Activated CD8-positive, alpha-beta memory T cell treated with anti-CD3 and anti-CD28 coated beads for 1 hour (primary cell): ENCODE data around the gene AKT3.

Experiments
- DNase-seq, 2 donors: peaks; one replicate each; pipeline ENCODE4 v3.0.0-alpha.2; 2020; ENCODE audit warnings: low read depth in 1 of 2; ENCODE audit errors: extremely low read depth in 1 of 2

Gene AKT3

GRCh38 chr1:243438815-243439214, 411.2 kb downstream of the AKT3 start:
- no peak for DNase-seq
